NCI-H128 (cell line): ENCODE measurements around the gene SKP1.

Experiments used
- DNase-seq: peaks from one replicate; lab custom pipeline; 2025; ENCODE audit not compliant: unreplicated experiment; lab: John Stamatoyannopoulos, UW

SKP1 gene

DNA sequence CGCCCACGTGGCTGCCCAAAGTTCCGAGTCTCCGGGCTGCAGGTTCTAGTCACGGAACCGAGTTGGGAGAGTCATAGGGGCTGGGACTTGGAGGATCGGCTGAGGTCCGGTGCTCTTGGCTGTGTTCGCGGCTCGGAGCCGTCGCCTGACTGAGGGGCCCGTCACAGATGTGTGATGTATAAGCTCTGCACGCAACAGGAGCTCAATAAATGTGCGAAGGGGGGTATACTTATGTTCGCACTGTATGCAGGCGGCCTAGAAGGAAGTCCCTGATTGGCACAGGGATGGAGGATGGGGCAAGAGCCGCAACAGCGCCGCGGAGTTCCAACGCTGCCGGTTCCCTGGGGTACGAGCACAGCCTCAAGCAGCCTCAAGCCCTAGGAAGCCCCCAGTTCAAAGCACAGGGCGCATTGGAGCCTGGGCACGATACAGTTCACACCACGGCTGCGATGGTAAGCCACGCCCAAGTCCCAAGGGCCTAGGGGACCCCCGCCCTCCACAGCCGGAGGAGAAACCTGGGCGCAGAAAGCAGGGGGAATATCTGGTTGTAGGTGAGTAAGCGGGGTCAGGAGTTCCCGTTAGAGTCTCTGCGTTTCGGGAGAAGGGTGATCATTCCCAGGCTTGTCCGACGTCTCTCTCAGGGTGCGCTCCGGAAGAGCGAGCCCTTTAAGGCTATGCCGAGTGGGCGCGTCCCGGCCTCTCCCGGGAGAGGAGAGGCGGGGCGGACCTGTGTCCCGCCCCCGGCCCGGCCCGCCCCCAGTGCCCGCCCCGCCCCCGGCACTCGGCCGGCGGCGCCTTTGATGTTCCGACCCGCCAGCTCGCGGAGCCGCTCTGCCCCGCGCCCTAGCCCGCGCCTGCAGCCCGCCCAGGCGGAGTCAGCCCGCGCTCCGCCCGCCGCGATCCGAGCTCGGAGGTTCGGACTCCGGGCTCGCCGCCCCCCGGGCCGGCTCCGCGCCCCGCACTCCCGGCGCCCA lies 62.6 kb downstream of the SKP1 start, which contains the start of gene TCF7:
Gene TCF7, plus strand, starts transcription at position 780 of the 974 bp plus-strand sequence. CDS start 226 bp downstream, outside the sequence.
- DNase-seq, result peak; percentile 14

GRCh38 chr5:134113363-134113889 lies 63.3 kb downstream of the SKP1 start:
- no peak for DNase-seq

DNA sequence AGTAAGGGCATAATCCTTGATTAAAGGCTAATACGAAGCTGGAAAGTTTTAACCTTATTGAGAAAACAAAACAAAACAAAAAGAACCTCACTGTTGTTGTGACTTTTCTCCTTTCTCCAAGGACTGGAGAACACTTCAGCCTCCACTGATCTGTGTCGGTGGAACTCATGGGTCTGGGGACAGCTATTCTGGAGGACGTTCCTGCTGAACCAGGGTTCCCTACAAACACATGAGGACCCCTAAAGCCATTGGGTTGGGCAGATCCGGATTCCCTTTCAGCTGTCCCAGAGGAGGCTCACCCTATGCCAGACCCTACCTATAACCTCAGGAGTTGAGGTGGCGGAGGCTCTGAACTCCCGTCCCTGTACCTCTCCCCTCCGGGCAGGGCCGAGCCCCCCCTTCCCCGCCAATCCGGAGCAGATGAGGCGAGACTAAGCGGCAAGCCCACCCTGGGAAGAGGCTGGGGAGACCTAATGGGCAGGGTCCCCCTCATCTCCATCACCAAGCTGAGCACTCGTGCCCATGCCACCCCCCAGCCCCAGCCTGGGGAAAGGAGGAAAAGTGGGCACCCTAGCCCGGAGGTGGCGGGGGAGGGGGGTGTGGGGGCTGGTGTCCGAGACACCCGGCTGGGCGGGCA lies 63.9 kb downstream of the SKP1 start:
- DNase-seq, result no peak

- no peak for DNase-seq
Measured at GRCh38 chr5:134111741-134112647, 64.8 kb downstream of the SKP1 start.

GRCh38 chr5:134110382-134110781 lies 66.4 kb downstream of the SKP1 start:
- no peak for DNase-seq

GRCh38 chr5:134107779-134108178 lies 69.0 kb downstream of the SKP1 start:
- DNase-seq, result no peak

DNA sequence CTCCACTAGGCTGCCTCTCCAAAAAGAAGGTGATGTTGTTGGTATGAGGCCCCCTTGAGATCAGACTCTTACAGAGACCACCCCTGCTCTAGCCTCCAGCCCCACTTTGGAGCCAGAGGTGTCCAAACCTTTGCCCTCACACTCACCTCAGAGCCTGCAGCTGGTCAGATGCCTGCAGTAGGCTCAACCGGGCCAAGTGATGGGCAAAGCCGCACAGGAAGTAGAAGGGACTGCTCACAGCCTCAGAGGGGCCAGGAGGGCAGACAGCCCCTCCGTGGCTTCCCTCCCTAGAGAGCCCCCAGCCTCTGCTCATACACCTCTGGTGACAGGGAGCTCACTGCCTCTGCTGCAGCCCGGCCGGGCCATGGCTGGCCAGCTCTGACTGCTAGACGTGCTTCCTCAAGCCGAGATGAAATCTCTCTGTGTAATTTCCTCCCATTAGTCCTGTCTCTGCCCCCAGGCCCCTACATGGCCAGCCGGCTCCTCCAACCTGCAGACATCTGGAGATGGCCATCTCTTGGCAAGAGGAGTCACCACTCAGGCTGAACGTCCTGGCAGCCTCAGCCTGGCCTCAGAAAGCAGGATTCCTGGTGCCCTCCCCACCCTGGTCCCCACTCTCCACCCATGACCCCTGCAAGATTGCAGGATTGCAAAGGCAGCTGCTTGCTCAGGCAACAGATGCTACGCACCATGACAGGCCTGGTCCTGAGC lies 69.6 kb downstream of the SKP1 start:
- DNase-seq, result no peak

GRCh38 chr5:134103998-134104654 lies 72.6 kb downstream of the SKP1 start:
- DNase-seq, result no peak

- no peak for DNase-seq
Measured at GRCh38 chr5:134103397-134103796, 73.4 kb downstream of the SKP1 start.

DNA sequence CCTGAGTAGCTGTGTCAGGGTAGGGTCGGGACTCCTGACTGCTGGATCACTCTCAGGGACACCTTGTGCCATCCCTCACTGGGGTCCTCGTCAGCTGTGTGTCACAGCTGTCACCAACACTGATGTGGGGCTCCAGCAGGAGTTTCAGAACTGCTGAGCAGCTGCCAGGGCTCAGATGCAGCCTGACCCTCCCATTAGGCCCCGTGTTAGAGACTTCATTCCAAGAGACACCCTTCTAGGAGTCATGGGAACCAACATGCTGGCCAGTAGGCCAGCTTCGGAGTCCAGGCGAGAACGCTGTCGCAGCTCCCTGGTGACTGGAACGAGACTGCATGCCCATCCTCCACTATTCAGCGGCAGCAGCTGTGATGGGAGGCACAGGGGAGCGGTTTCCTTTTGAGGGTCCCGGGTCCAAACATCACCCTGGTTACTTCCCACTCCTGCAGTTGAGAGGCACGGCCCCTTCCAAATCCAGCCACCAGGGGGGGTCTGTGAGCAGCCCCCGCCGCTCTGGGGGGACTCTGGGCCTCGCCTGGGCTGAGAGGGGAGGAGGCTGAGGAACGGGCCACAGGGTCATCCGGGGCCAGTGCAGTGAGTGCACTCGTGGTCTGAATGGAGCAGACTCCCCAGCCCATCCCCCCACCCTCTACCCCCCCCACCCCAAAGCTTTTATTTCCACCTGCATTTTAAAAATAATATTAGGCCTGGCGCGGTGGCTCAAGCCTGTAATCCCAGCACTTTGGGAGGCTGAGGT lies 74.9 kb downstream of the SKP1 start:
- no peak for DNase-seq

DNA sequence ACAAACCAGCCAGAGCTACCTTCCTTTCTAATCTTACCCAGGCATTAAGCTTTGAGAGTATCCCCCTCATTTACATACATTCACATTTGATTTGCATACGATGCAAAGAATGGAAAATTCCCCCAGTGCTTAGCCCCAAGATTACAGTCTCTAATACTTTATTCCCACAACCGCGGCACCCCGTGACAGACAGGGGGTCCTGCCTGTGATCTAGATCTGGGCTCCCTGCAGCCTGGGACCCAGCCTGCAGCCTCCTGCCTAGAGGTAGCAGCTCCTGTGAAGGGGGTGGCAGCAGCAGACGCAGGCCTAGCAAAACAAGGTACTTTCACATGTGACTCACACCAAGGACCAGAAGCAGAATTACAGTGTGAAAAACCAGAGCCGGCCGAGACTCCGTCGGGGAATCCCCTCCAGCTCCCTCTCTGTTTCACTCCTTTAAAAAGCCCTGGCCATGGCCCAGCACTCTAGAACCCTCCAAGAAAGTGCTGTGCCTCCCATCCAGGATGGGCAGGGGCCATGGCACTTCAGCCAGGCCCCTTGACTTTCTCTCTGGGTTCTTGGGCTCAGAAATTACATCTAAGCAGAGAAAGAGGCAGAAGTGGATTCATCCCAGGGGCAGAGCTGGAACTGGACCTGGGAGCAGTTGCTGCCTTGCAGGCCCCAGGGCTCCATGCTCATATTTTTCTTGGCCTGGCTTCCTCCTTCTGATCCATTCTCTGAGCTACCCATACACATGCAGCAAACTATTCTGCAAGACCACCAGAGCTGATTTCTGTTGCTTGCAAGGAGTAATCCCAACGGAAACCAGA lies 76.3 kb downstream of the SKP1 start:
- DNase-seq, result no peak

- DNase-seq, result no peak
Measured at GRCh38 chr5:134099939-134100282, 76.8 kb downstream of the SKP1 start.

DNA sequence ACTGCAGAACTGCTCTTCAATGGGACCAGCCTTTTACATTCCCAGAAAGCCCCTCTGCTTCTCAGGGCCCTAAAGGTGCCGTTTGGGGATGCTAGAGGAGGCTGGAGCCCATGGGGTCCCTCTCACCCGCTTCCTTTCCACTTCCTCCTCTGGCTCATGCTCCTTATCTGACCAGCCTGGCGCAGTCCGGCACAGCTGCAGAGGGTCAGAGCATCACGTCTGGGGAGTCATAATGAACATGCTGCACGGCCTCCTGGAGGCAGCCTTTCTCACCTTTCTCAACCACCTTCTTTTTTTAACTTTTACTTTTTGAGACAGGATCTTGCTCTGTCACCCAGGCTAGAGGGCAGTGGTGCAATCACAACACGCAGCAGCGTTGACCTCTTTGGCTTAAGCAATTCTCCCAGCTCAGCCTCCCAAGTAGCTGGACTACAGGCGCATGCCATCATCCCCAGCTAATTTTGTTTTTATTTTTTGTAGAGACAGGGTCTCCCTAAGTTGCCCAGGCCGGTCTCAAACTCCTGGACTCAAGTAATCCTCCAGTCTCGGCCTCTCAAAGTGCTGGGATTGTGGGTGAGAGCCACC lies 77.4 kb downstream of the SKP1 start:
- DNase-seq, result no peak
